Cortex of kidney (tissue), 1 donor: Measurements from ENCODE around the gene SOBP.
"Not testable (repeated sequence)": the region's sequence is repeated elsewhere in the genome, so short reads cannot be mapped to it uniquely, and the experiment has no call there.

Experiments
- DNase-seq: peaks from one replicate; lab custom pipeline; 2025; lab: John Stamatoyannopoulos, UW

The SOBP gene, protein sequence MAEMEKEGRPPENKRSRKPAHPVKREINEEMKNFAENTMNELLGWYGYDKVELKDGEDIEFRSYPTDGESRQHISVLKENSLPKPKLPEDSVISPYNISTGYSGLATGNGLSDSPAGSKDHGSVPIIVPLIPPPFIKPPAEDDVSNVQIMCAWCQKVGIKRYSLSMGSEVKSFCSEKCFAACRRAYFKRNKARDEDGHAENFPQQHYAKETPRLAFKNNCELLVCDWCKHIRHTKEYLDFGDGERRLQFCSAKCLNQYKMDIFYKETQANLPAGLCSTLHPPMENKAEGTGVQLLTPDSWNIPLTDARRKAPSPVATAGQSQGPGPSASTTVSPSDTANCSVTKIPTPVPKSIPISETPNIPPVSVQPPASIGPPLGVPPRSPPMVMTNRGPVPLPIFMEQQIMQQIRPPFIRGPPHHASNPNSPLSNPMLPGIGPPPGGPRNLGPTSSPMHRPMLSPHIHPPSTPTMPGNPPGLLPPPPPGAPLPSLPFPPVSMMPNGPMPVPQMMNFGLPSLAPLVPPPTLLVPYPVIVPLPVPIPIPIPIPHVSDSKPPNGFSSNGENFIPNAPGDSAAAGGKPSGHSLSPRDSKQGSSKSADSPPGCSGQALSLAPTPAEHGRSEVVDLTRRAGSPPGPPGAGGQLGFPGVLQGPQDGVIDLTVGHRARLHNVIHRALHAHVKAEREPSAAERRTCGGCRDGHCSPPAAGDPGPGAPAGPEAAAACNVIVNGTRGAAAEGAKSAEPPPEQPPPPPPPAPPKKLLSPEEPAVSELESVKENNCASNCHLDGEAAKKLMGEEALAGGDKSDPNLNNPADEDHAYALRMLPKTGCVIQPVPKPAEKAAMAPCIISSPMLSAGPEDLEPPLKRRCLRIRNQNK

DNA sequence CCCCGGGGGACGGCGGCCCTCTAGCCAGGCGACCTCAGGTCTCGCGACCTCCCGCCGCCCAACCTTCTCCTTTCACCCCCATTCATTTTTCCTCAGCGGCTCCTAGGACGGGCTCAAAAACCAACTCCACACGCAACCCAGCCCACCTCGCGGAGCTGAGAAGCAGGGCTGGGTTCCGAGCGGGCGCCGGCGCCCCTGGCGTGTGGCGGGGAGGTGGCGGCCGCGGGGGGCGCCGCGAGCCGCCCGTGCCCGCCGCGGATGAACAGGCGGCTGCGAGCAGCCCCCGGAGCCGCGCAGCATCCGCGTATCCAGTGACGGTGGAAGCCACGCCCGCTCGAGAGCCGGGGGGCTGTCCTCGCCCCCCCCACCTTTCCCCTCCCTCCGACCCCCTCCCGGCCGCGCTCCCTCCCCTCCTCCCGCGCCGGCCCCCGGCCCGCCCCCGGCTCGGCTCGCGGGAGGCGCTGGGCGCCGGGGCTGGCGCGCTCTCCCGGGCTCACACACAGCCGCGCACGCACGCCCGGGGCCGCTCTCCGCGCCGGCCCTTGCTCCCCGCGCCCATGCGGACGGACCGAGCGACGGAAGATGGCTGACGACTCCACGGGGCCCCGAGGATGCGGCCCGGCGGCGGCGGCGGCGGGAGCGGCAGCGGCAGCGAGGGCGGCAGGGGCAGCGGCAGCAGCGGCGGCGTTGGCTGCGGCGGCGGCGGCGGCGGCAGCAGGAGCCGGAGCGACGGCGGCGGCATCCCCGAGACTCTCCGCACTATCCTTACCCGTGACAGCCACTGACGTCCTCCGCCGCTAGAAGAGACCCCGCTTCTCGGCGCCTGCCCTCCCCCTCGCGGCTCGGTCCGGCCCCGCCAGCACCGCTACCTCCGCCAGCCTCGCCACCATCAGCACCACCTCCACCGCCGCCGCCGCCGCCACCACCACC, at the start of gene SOBP:
TSS of gene SOBP (plus strand) at position 482 of the 930 bp plus-strand sequence. CDS start 500 bp downstream, outside the sequence.
- no peak for DNase-seq

DNA sequence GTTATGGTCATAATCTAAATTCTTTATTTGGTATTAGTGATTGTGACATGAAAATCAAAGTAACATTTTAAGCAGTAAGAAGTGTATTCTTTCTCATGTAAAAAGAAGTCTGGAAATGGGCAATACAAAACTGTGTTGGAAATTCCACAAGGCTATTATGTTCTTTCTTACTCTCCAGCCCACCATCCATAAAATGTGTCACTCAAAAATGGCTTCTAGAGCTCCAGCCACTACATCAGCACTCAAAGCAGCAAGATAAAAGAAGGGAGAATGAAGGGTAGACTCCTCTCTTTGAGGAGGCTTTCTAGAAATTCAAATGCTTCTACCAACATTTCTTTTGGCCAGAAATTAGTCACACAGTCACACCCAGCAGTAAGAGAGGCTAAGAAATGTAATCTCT, 49.0 kb upstream of the SOBP start:
- DNase-seq = no peak

DNA sequence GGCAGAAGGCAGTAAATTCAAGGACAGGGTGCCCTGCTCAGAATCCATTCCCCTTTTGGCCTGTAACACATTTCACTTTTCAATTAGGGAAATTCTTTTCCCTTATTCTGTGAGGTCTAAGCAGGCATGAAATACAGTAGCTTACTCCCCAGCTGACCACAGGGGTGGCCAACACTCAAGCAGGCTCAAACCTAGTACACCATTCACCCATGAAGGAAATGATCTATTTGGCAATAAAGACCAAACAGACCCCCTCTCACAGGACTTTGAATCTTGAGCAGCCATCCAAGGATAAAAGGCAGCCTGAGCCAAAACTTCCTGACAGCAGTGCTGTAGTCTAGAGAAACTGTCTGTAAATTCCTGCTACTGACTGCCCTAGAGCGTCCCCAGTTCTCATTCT, 48.2 kb upstream of the SOBP start:
- no peak for DNase-seq

DNA sequence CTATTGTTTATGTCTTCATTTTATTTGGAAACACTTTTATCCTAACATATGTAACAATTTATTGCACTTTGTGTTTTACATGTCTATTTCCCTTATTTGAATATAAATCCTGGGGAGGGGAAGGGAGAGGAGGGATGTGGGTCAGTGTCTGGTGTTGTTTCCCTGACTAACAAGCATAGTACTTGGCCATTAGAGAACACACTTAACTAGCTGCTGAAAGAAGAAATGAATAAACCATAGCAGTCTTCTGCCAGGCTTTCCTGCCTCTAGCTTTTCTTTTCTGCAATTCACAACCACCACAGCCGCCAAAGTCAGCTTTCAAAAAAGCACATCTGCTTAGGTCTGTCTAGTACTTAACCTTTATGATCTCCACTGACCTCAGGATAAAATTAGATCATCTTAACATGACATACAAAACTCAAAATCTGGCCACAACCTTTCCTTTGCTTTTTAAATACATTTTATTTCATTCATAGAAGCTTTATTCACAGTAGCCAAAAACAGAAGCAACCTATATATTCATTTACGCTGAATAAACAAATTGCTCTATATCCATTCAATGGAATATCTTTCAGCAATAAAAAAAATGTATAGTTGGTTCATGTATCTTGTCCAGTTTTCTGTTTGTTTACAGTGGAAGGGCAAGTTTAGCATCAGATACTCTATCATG, 46.8 kb upstream of the SOBP start:
- DNase-seq = no peak

DNA sequence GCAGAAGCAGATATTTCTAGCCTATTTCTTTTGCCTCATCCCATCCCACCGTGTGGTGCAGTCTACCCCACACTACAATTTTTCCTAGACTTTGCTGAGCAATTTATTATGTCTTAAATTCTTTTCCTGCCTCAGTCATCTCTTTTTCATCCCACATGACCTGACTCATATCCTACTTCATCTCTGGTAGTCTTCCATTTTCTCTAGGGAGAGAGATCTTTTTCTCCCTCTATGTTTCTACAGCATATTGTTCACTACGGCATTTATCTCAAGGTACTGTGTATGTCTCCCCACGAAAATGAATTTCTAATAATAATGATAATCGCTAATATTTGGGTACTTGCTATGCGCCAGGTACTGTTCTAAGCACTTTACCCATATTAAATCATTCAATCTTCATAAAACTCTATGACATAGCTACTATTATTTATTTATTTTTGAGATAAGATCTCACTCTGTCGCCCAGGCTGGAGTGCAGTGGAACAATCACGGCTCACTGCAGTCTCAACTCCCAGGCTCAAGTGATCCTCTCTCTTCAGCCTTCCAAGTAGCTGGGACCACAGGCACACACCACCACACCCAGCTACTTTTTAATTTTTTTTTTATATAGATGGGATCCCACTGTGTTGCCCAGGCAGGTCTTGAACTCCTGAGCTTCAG, 46.2 kb upstream of the SOBP start:
- no peak for DNase-seq

DNA sequence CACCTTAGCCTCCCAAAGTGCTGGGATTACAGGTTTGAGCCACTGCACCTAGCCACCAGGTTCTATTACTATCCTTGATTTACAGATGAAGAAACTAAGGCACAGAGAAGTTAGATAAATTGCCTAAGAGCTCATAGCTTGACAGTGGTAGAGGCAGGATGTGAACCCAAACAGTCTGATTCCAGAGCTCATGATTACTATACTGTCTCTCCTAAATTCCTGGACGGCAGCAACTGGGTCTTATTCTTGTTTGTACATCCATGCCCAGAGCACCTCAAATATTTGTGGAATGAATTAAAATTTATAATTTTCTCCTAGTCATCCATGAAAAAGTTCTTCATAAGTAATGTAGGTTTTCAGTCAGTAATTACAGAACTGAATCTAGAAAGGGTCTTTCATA, 45.6 kb upstream of the SOBP start:
- DNase-seq = no peak

DNA sequence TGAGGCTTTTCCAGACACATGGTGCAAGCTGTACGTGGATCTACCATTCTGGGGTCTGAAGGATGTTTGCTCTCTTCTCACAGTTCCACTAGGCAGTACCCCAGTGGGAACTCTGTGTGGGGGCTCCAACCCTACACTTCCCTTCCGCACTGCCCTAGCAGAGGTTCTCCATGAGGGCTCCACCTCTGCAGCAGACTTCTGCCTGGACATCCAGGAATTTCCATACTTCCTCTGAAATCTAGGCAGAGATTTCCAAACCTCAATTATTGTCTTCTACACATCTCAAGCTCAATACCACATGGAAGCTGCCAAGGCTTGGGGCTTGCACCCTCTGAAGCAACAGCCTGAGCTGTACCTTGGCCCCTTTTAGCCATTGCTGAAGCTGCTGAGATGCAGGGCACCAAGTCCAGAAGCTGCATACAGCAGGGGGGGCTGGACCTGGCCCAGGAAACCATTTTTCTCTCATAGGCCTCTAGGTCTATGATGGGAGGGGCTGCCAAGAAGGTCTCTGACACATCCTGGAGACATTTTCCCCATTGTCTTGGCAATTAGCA, 42.2 kb upstream of the SOBP start:
- DNase-seq = no peak

DNA sequence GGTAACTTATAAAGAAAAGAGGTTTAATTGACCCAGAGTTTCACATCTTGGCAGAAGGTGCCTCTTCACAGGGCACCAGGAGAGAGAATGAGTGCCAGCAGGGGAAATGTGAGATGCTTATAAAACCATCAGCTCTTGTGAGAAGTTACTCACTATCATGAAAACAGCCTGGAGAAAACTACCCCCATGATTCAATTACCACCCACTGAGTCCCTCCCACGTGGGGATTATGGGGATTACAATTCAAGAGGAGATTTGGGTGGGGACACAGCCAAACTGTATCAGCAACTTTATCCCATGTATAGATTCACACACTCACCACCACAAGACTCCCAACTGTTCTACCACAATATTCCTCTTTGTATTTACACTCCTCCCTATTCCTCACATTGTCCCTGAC, 41.1 kb upstream of the SOBP start:
- DNase-seq = no peak

DNA sequence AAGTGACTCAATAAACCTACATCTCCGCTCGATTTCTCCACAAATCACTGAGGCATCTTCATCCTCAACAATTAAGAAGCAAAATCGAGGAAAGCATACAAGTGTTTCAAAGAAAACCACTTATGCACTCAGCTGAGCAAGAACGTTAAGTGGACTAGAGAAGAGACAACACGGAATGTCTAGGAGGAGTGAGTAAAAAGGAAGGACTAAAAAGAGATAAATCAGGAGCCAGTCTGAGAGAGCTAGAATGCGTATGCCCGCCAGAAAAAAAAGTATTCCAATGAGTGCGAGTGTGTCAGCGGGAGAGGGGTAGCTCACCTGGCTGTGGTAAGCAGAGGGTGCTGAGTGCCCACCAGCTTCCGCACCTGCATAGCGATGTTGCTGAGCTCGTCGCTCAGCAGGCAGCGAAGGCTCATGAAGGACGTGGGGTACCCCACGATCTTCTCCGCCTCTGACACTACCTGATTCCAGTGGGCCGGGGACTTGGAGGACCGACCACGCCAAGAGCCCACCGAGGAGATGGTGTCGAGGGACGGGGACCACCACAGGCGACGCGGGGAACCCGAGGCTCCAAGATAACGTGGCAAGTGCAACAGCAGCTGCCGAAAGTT, 31.1 kb upstream of the SOBP start:
- no peak for DNase-seq

DNA sequence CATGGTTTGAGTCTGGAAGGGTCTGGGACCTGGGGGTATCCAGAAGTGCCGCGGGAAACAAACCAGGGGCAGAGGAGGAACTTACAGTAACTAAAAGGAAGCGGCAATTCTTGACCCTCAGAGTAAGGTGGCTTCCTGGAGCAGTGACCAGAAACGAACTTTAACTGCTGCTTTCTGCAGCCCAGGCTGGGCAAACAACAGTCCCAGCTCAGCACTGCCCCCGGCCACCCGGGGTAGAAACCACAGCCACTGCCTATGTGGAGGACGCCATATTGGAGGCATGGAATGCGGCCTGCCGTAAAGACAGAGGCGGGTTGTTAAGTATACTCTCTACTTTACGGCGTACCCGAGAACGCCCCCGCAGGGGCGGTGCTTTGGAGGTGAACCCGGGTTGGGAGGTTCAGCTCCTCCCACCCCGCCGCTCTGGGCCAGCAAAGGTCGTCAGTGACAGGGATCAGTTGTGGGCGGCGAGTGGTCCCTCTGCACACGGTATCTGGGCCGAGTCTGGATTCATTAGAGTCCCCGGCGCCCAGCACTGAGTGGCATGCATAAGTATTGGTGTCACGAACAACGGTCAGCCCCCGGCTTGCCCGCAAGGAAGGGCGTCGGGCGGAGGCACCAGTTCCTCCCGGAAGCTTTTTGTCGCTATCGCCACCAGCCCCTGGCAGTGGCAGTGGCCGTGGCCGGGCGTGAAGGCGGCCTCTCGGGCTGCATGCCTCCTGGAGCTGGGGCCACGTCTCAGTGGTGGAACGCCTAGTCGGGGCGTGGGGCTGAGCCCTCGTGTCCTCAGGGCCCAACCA, 30.4 kb upstream of the SOBP start, which contains the start of gene PDSS2:
TSS of gene PDSS2 (minus strand) at position 282 of the 800 bp plus-strand sequence. CDS start at position 3, 279 bp downstream.
- DNase-seq = no peak

DNA sequence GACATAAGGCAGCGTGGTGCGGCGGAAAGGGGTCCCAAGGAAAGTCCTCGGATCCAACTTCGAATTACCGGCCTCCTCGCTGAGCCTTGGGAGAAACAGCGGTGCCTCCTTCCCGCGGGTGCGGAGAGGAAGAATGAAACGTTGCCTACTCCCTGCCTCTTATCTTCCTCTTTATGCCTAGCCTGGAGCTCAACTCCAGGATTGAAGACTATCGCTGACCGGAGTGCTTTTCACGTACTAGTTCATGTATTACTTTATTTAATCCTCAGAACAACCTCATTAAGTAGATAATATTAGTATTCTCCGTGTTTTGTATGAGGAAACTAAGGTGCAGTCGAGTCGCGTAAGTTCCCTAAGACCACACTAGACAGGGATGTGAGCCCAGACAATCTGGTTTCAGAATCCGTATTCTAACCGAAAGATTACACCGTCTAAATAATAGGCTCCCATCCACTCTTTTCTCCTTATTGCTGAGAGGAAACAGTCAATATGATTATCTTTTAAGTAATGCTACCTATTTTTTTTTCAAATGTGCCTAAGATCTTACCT, 29.8 kb upstream of the SOBP start:
- no peak for DNase-seq

DNA sequence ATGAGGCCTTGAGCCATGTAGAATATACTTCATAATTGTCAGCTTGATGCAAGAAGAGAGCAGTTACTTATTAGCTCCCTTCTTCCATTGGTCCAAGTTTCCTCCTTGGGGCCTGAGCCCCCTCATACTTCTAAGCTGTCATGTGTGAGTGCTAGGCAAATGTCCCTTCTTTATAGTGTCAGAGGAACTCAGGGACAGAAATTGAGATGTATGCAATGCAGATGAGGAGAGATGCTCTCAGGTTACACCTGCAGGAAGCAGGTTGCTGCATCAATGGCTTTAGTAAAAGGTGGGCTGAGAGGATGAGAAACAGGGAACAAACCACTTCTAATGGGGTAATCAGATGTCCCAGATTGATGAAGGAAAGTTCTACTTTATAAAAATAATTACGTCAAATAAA, 23.9 kb upstream of the SOBP start:
- DNase-seq = no peak

DNA sequence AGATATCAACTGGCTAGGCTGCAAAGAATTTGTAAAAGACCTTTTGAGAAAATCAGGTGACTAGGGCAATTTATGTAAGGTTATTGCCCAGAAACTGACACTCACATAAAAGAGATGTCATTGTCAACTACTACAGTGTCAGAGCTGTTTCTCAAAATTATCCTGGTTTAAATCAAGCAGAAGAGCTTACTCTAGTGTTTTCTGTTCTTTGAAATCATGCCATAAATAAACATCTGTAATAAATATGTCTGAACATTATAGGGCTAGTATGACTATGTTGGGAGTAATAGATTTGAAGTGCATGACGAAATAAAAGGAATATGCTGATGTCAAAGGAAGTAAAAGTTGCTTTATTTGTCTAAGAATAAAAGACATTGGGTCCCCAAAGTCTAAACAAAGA, 19.6 kb upstream of the SOBP start:
- no peak for DNase-seq

DNA sequence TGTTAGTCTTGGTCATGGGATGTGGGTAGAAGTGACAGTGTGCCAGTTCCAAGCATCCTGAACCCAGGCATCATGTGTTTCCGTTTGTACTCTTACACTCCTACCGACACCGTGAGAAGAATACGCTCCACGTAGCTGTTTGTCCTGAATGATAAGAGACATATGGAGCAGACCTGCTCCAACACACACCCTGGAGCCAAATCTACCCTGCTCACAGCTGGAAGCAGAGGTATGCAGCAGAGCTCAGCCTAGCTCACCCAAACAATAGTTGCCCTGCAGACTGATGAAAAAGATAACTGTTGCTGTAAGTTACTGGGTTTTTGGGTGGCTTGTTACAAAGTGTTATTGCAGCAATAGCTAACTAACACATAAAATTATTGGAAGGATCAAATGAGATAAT, 16.3 kb upstream of the SOBP start:
- no peak for DNase-seq

DNA sequence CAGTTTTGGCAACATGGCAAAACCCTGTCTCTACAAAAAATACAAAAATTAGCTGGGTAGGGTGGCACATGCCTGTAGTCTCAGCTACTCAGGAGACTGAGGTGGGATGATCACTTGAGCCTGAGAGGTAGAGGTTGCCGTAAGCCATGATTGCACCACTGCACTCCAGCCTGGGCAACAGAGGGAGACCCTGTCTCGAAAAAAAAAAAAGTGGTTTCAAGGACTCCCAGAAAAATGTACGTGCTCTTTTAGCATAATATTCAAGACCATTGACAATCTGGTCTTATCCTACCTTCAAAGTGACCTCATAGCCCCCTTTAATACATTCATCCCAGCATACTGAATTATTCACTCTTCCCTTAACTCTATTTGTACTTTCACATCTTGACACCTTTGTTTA, 14.6 kb upstream of the SOBP start:
- not testable (repeated sequence) for DNase-seq

DNA sequence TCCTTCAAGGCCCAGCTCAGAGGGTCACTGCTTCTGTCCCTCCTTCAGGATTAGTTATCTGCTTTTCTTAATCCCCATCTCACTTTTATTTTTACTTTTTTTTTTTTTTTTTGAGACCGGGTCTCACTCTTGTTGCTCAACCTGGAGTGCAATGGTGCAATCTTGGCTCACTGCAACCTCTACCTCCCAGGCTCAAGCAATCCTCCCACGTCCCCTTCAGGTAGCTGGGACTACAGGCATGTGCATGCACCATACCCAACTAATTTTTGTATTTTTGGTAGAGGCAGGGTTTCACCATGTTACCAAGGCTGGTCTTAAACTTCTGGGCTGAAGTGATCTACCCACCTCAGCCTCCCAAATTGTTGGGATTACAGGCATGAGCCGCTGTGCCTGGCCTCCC, 14.1 kb upstream of the SOBP start:
- not testable (repeated sequence) for DNase-seq

DNA sequence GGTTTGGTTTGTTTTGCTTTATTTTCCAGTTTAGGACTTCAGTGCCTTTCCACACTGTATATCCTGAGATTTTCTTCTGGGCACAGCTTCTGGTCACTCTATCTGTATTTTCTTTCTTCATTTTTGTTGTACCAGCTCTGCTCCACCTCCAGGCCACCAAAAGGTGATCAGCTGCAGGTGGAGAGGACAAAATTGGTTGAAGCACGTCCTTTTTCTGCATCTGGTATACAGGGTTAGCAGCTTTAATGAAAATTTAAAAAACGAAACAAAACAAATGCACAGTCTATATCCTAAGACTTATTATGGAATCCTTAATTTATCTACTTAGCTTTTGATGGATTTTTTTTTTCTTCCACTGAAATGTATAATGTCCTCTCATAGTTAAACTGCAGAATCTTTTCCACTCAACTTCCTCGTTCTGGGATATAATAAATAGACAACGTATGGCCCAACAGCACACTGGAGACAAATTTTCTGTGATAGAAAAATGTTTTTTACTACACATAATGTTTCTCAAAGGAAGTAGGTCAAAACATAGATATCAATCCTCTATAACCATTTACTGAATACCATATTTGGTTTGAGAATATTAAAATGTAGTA, 10.7 kb upstream of the SOBP start:
- no peak for DNase-seq

DNA sequence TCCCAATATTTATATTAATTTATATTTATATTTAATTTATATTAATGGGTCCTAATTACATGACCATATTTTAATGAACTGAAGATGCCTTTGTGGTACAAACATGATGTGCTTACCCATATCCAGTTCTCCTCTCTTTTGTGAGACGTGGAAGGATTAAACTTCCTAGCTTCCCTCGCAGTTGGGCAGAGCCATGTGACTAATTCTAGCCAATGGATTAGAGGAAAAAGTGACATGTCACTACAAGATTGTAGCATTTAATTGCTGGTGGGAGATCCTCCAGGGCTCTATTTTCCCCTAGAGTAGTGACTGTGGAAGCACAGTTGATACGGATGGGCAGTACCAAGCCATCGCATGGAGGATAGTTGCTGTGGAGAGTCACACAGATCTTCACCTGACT, 4.8 kb upstream of the SOBP start:
- no peak for DNase-seq
